HCT116 (cell line): ENCODE results near the gene SPATS2L. TPM values are rescaled to one million over a fixed set of nuclear protein-coding genes. Genes with fewer than 3 reads are reported as not detected.

Experiments used
- ATAC-seq: fragments of 200-7000 bp; cut with Tn5 transposase; 2 replicates; pipeline ENCODE4 v1.9.1; 2020; ENCODE audit warnings: mild to moderate bottlenecking, moderate library complexity
- BruUV-seq: library from RNA; stranded (reverse); fragments of 400-500 nt; replicated peaks from 2 replicates; lab custom pipeline; 2021; lab: Mats Ljungman, UMichigan
- CTCF ChIA-PET: fragments of 300-600 bp; sonication (Branson Sonifier 250); formaldehyde crosslinking; loops from one replicate; lab custom pipeline; 2021; ENCODE audit warnings: antibody characterized with exemption; lab: Charles Lee
- POLR2A ChIA-PET: fragments of 300-600, 350-600 bp; sonication (Branson Sonifier 250); formaldehyde crosslinking; loops from one replicate; lab custom pipeline; 2021; ENCODE audit warnings: antibody characterized with exemption; lab: Charles Lee
- RAD21 ChIA-PET, 2 experiments: fragments of 300-600 bp; sonication (Branson Sonifier 250); formaldehyde crosslinking; loops; one replicate each; lab custom pipeline; 2023; ENCODE audit warnings: low total read pairs in 2 of 2; ENCODE audit not compliant: uncharacterized antibody in 2 of 2, unreplicated experiment in 2 of 2, low non-redundant PET in 1 of 2; lab: Charles Lee
- DNase-seq: peaks from one replicate; pipeline ENCODE4 v3.0.0-alpha.2; 2010; ENCODE audit warnings: low read depth, low spot score
- H2AFZ ChIP-seq: fragments of 200-600 bp; shearing (Covaris generic), sonication (generic); 2 replicates; pipeline ENCODE4 v1.6.1; 2017; ENCODE audit warnings: low read depth, mixed run types, mixed read lengths, antibody characterized with exemption, low read length; ENCODE audit not compliant: poor library complexity, severe bottlenecking
- H3K27ac ChIP-seq: 2 replicates; pipeline ENCODE4 v1.5.1; 2012; ENCODE audit warnings: low read depth, low read length
- H3K27me3 ChIP-seq: fragments of 200-600 bp; sonication (generic); 2 replicates; pipeline ENCODE4 v1.6.1; 2016; ENCODE audit warnings: mixed run types, low read length, mixed read lengths; ENCODE audit not compliant: insufficient read depth
- H3K36me3 ChIP-seq, 2 experiments: fragments of 200-500 bp in 1 of 2; fragments of 200-600 bp in 1 of 2; sonication (Bioruptor generic) in 1 of 2; sonication (generic) in 1 of 2; 2 replicates each; pipeline versions ENCODE4 v1.5.1 to v1.6.1; 2014 to 2016; ENCODE audit warnings: low read length in 2 of 2, inconsistent platforms in 1 of 2, mixed read lengths in 1 of 2, mixed run types in 1 of 2; ENCODE audit not compliant: insufficient read depth in 2 of 2, control insufficient read depth in 1 of 2
- H3K4me1 ChIP-seq, 2 experiments: fragments of 200-600 bp in 1 of 2; sonication (generic) in 1 of 2; 2 replicates each; pipeline versions ENCODE4 v1.5.1 to v1.6.1; 2012 to 2017; ENCODE audit warnings: low read length in 2 of 2, inconsistent platforms in 1 of 2, mild to moderate bottlenecking in 1 of 2, mixed read lengths in 1 of 2, mixed run types in 1 of 2, moderate library complexity in 1 of 2; ENCODE audit not compliant: insufficient read depth in 2 of 2, control insufficient read depth in 1 of 2
- H3K4me2 ChIP-seq: fragments of 200-600 bp; sonication (generic); 2 replicates; pipeline ENCODE4 v1.6.1; 2017; ENCODE audit warnings: mixed run types, low read length, mixed read lengths
- H3K4me3 ChIP-seq, 2 experiments: fragments of 200-600 bp in 1 of 2; sonication (generic) in 1 of 2; replicated peaks in 1 of 2; 2 replicates each; pipeline ENCODE4 v1.5.1; 2011 to 2016; ENCODE audit warnings: low read length in 2 of 2, control low read depth in 1 of 2, low read depth in 1 of 2, mild to moderate bottlenecking in 1 of 2, mixed read lengths in 1 of 2, mixed run types in 1 of 2
- H3K79me2 ChIP-seq: fragments of 200-600 bp; sonication (generic); 2 replicates; pipeline ENCODE4 v1.6.1; 2017; ENCODE audit warnings: mild to moderate bottlenecking, mixed run types, low read length, moderate library complexity, mixed read lengths; ENCODE audit not compliant: insufficient read depth
- H3K9ac ChIP-seq: fragments of 200-600 bp; sonication (generic); 2 replicates; pipeline ENCODE4 v1.6.1; 2016; ENCODE audit warnings: low read length, mixed read lengths
- H3K9me2 ChIP-seq: fragments of 200-600 bp; sonication (generic), shearing (Covaris generic); 2 replicates; pipeline ENCODE4 v1.6.1; 2017; ENCODE audit warnings: mixed run types, mild to moderate bottlenecking, moderate library complexity; ENCODE audit not compliant: insufficient read depth
- H3K9me3 ChIP-seq, 2 experiments: fragments of 200-500 bp in 1 of 2; fragments of 200-600 bp in 1 of 2; sonication (Bioruptor generic) in 1 of 2; sonication (generic) in 1 of 2; 2 replicates each; pipeline ENCODE4 v1.6.1; 2014 to 2017; ENCODE audit warnings: low read length in 2 of 2, mixed read lengths in 2 of 2, inconsistent platforms in 1 of 2, low read depth in 1 of 2, mild to moderate bottlenecking in 1 of 2, mixed run types in 1 of 2, moderate library complexity in 1 of 2; ENCODE audit not compliant: control insufficient read depth in 1 of 2, insufficient read depth in 1 of 2
- H4K20me1 ChIP-seq: fragments of 200-600 bp; sonication (generic), shearing (Covaris generic); 2 replicates; pipeline ENCODE4 v1.6.1; 2017; ENCODE audit warnings: mixed run types, mild to moderate bottlenecking, moderate library complexity; ENCODE audit not compliant: insufficient read depth
- CEBPB ChIP-seq: IDR thresholded peaks from 2 replicates; pipeline ENCODE4 v1.6.1; 2012; ENCODE audit warnings: low read depth
- ELF1 ChIP-seq: IDR thresholded peaks from 2 replicates; pipeline ENCODE4 v1.6.1; 2012; ENCODE audit warnings: low read depth, borderline replicate concordance
- EZH2 ChIP-seq: fragments of 200-600 bp; sonication (generic); IDR thresholded peaks from 2 replicates; pipeline ENCODE4 v1.6.1; 2017; ENCODE audit warnings: antibody characterized with exemption, mixed run types
- SIN3A ChIP-seq: IDR thresholded peaks from 2 replicates; pipeline ENCODE4 v1.6.1; 2012; ENCODE audit warnings: low read depth
- TCF7L2 ChIP-seq: IDR thresholded peaks from 2 replicates; pipeline ENCODE4 v1.7.0; 2011; ENCODE audit warnings: borderline replicate concordance, inconsistent platforms; ENCODE audit not compliant: insufficient read depth, insufficient read length; ENCODE audit errors: extremely low read depth
- ZFX ChIP-seq: fragments of 450-650 bp; IDR thresholded peaks from 2 replicates; pipeline ENCODE4 v1.6.1; 2017
- intact Hi-C: fragments of 100-400 bp; cut with micrococcal nuclease; formaldehyde crosslinking; loops from 2 replicates; pipeline ENCODE4 v1.10.0; 2022
- total RNA-seq: library from RNA; stranded (reverse); gene quantifications from one replicate; pipeline ENCODE4 v1.2.1, GENCODE V29; 2021; ENCODE audit not compliant: unreplicated experiment
- TF ChIP-seq, protein P1 (sequence below), 3 experiments: fragments of 200-600 bp in 1 of 3; sonication (generic) in 1 of 3; IDR thresholded peaks in 2 of 3; conservative IDR thresholded peaks in 1 of 3; 2 replicates each; pipeline ENCODE4 v1.5.1; 2012 to 2017; ENCODE audit warnings: low read depth in 2 of 3, low read length in 2 of 3, antibody characterized with exemption in 1 of 3, borderline replicate concordance in 1 of 3, control low read depth in 1 of 3, mild to moderate bottlenecking in 1 of 3, mixed read lengths in 1 of 3, mixed run types in 1 of 3, moderate library complexity in 1 of 3; ENCODE audit not compliant: insufficient read depth in 1 of 3

The SPATS2L gene
- total RNA-seq, 1 experiment from 2014 or later = 87.1 TPM

DNA sequence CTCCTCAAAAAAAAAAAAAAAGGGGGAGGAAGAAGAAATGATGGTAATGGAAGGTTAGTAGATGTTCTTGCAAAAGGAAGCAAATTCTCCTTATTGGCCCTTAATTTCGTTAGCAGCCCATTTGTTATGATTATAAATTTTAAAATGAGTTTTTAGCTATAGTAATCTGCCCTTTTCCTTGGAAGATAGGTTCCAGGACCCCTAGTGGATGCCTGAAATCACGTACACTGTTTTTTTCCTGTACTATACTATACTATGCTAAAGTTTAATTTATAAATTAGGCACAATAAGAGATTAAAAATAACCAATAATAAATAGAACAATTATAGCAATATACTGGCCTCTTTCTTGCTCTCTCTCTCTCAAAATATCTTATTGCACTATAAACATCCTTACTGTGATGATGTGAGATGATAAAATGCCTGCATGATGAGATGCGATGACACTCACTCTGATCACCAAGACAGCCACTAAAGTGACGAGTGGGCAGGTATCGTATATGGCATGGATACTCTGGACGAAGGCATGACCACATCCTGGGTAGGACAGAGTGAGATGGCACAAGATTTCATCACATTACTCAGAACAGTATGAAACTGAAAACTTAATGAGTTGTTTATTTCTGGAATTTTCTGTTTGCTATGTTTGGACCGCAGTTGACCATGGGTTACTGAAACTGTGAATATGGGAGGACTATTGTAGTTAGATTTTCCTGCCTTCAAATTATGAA, 116.2 kb downstream of the SPATS2L start:
- H3K9ac ChIP-seq = no peak overlapping the region
- H3K4me1 ChIP-seq = no peaks in the 10 kb centered on the region
- no peak overlapping the region for H3K4me2 ChIP-seq
- ChIA-PET CTCF (no interaction called here), POLR2A (no interaction called here), RAD21 (interaction anchor here in 1 of 2 experiments (0.8 kb wide), 1 partner anchor 84 kb away, joined by 3 read pairs; no protein-coding TSS in a partner anchor)
- no peaks in the 10 kb centered on the region for H4K20me1 ChIP-seq
- DNase-seq = no peak
- H3K36me3 ChIP-seq = peaks cover 6 to 10% of the 10 kb centered on the region in 2 experiments; a peak in 1 of 4 replicates
- no peak overlapping the region for H3K27ac ChIP-seq
- no TSS peak for BruUV-seq
- peak; percentile 42; the same call in 1 of the 2 replicates for ATAC-seq
- H2AFZ ChIP-seq = no peak overlapping the region
- H3K9me2 ChIP-seq = no peaks in the 10 kb centered on the region
- no peaks in the 10 kb centered on the region for H3K9me3 ChIP-seq
- intact Hi-C loops = no loop called here
- no peaks in the 10 kb centered on the region for H3K27me3 ChIP-seq
- TF ChIP-seq, protein P1, sequence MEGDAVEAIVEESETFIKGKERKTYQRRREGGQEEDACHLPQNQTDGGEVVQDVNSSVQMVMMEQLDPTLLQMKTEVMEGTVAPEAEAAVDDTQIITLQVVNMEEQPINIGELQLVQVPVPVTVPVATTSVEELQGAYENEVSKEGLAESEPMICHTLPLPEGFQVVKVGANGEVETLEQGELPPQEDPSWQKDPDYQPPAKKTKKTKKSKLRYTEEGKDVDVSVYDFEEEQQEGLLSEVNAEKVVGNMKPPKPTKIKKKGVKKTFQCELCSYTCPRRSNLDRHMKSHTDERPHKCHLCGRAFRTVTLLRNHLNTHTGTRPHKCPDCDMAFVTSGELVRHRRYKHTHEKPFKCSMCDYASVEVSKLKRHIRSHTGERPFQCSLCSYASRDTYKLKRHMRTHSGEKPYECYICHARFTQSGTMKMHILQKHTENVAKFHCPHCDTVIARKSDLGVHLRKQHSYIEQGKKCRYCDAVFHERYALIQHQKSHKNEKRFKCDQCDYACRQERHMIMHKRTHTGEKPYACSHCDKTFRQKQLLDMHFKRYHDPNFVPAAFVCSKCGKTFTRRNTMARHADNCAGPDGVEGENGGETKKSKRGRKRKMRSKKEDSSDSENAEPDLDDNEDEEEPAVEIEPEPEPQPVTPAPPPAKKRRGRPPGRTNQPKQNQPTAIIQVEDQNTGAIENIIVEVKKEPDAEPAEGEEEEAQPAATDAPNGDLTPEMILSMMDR (IDR thresholded peaks at IDR 0.05 in 2 of 3, conservative IDR thresholded peaks at IDR 0.05 in 1 of 3; ENCODE audit: borderline replicate concordance in 1 of 3, insufficient read depth in 1 of 3, low read depth in 2 of 3, low read length in 2 of 3) = 0 out of 6 replicates have a peak, but pooled peaks of 2 of the 3 experiments have one; percentile 12 to 30
- TF ChIP-seq EZH2 (no peak), SIN3A (no peak)
- no peaks in the 10 kb centered on the region for H3K79me2 ChIP-seq
- H3K4me3 ChIP-seq = no peak overlapping the region

DNA sequence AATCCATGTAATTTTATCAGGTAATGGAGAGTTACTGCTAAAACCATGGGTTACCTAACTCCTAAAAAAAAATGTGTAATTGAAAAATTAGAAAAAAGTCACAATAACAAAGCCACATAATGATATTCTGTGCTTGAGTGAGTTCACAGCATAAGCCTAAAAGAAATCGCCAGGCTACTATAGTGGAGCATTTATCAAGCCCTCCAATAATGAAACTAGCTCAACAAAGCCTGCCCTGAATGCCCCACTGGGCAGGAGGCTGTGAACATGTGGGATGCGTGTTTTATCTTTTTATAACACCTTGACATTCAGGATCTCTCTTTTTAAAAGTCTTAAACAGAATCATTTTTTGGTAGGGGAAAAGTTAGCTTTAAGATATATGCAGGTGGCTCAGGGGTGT, 117.0 kb downstream of the SPATS2L start:
- no peak for ATAC-seq
- H3K4me1 ChIP-seq = 0 out of 4 replicates have a peak, but pooled peaks cover 0 to 6% of the 10 kb centered on the region in 2 experiments
- peaks cover 6 to 10% of the 10 kb centered on the region in 2 experiments; a peak in 1 of 4 replicates for H3K36me3 ChIP-seq
- ChIA-PET RAD21 (no interaction called here), POLR2A (no interaction called here), CTCF (interaction anchor here (1.1 kb wide), 1 partner anchor 17 kb away, joined by 3 read pairs; no protein-coding TSS in a partner anchor)
- H3K9ac ChIP-seq = no peak overlapping the region
- H3K27ac ChIP-seq = no peak overlapping the region
- intact Hi-C loops = no loop called here
- H3K9me3 ChIP-seq = no peaks in the 10 kb centered on the region
- no peak overlapping the region for H3K4me2 ChIP-seq
- BruUV-seq = no TSS peak
- TF ChIP-seq TCF7L2 (no peak), ZFX (no peak), ELF1 (no peak), CEBPB (no peak)
- H4K20me1 ChIP-seq = no peaks in the 10 kb centered on the region
- no peak overlapping the region for H3K4me3 ChIP-seq
- no peak for DNase-seq
- H3K9me2 ChIP-seq = no peaks in the 10 kb centered on the region
- no peak overlapping the region for H2AFZ ChIP-seq
- H3K79me2 ChIP-seq = no peaks in the 10 kb centered on the region
- no peaks in the 10 kb centered on the region for H3K27me3 ChIP-seq
